IMR-90 (cell line): ENCODE results near the gene BCL11B. TPM values are rescaled to one million over a fixed set of nuclear protein-coding genes. Genes with fewer than 3 reads are reported as not detected.

ENCODE experiments used
- ATAC-seq: fragments of 200-7000 bp; cut with Tn5 transposase; 2 replicates; pipeline ENCODE4 v1.9.1; 2020; ENCODE audit warnings: low read depth, mild to moderate bottlenecking, moderate library complexity
- BruUV-seq: library from RNA; stranded (reverse); fragments of 400-500 nt; replicated peaks from 2 replicates; lab custom pipeline; 2021; lab: Mats Ljungman, UMichigan
- CTCF ChIA-PET: fragments of 300-600 bp; formaldehyde crosslinking; extraction: SDS; loops from one replicate; lab custom pipeline; 2021; ENCODE audit warnings: antibody characterized with exemption; lab: Yijun Ruan, JAX
- POLR2A ChIA-PET: fragments of 300-600 bp; sonication (Branson Sonifier 250); formaldehyde crosslinking; loops from one replicate; lab custom pipeline; 2022; ENCODE audit warnings: antibody characterized with exemption; ENCODE audit not compliant: unreplicated experiment; lab: Charles Lee
- DNase-seq: peaks from one replicate; pipeline ENCODE4 v3.0.0; 2013
- H2AFZ ChIP-seq: replicated peaks from 2 replicates; pipeline ENCODE3; 2013; ENCODE audit warnings: low read length, mild to moderate bottlenecking; ENCODE audit not compliant: poor library complexity
- H2AK5ac ChIP-seq: 2 replicates; pipeline ENCODE4 v1.6.1; 2013; ENCODE audit warnings: low read depth, low read length, inconsistent platforms
- H2AK9ac ChIP-seq: replicated peaks from 2 replicates; pipeline ENCODE3; 2013; ENCODE audit warnings: mild to moderate bottlenecking, low read depth, low read length, moderate library complexity; ENCODE audit not compliant: poor library complexity
- H2BK120ac ChIP-seq: 2 replicates; pipeline ENCODE4 v1.6.1; 2013; ENCODE audit warnings: low read depth, low read length, inconsistent platforms
- H2BK15ac ChIP-seq: 3 replicates; pipeline ENCODE4 v1.6.1; 2013; ENCODE audit warnings: low read depth, low read length, inconsistent platforms
- H2BK20ac ChIP-seq: 2 replicates; pipeline ENCODE4 v1.6.1; 2013; ENCODE audit warnings: low read depth, mild to moderate bottlenecking, inconsistent platforms, low read length, moderate library complexity
- H2BK5ac ChIP-seq: 2 replicates; pipeline ENCODE4 v1.6.1; 2013; ENCODE audit warnings: mild to moderate bottlenecking, low read depth, low read length, inconsistent platforms; ENCODE audit not compliant: poor library complexity, severe bottlenecking
- H3K14ac ChIP-seq: replicated peaks from 2 replicates; pipeline ENCODE4 v1.6.1; 2013; ENCODE audit warnings: low read depth, low read length, inconsistent platforms
- H3K18ac ChIP-seq: 2 replicates; pipeline ENCODE4 v1.6.1; 2013; ENCODE audit warnings: low read depth, low read length, control low read depth
- H3K23ac ChIP-seq: 2 replicates; pipeline ENCODE4 v1.6.1; 2013; ENCODE audit warnings: low read depth, low read length, inconsistent platforms
- H3K27ac ChIP-seq: 2 replicates; pipeline ENCODE4 v1.5.1; 2013; ENCODE audit warnings: mild to moderate bottlenecking, control low read depth, low read length; ENCODE audit not compliant: insufficient read depth
- H3K27me3 ChIP-seq: 2 replicates; pipeline ENCODE4 v1.6.1; 2013; ENCODE audit warnings: low read length; ENCODE audit not compliant: control insufficient read depth, insufficient read depth
- H3K36me3 ChIP-seq: 2 replicates; pipeline ENCODE4 v1.6.1; 2013; ENCODE audit warnings: low read length, mixed read lengths; ENCODE audit not compliant: control insufficient read depth, insufficient read depth
- H3K4ac ChIP-seq: 2 replicates; pipeline ENCODE4 v1.6.1; 2013; ENCODE audit warnings: low read depth, low read length, inconsistent platforms
- H3K4me1 ChIP-seq: 2 replicates; pipeline ENCODE4 v1.6.1; 2013; ENCODE audit warnings: low read length, mixed read lengths; ENCODE audit not compliant: control insufficient read depth, insufficient read depth
- H3K4me2 ChIP-seq: 2 replicates; pipeline ENCODE4 v1.6.1; 2013; ENCODE audit warnings: low read depth, mild to moderate bottlenecking, control low read depth, low read length, moderate library complexity
- H3K4me3 ChIP-seq: 2 replicates; pipeline ENCODE4 v1.5.1; 2013; ENCODE audit warnings: low read depth, mild to moderate bottlenecking, control low read depth, low read length, moderate library complexity; ENCODE audit not compliant: insufficient read depth
- H3K56ac ChIP-seq: 2 replicates; pipeline ENCODE4 v1.6.1; 2013; ENCODE audit warnings: low read length, inconsistent platforms; ENCODE audit not compliant: insufficient read depth; ENCODE audit errors: extremely low read depth
- H3K79me1 ChIP-seq, 2 experiments: 2 replicates each; pipeline ENCODE4 v1.6.1; 2013; ENCODE audit warnings: low read length in 2 of 2, inconsistent platforms in 1 of 2, low read depth in 1 of 2
- H3K9ac ChIP-seq: 2 replicates; pipeline ENCODE4 v1.6.1; 2013; ENCODE audit warnings: low read depth, low read length, control low read depth
- H3K9me1 ChIP-seq: 2 replicates; pipeline ENCODE4 v1.6.1; 2013; ENCODE audit warnings: low read length, inconsistent platforms; ENCODE audit not compliant: insufficient read depth
- H3K9me3 ChIP-seq: 2 replicates; pipeline ENCODE4 v1.6.1; 2013; ENCODE audit warnings: low read length; ENCODE audit not compliant: control insufficient read depth, insufficient read depth
- H4K20me1 ChIP-seq: 2 replicates; pipeline ENCODE4 v1.6.1; 2013; ENCODE audit warnings: low read length, inconsistent platforms; ENCODE audit not compliant: insufficient read depth
- H4K5ac ChIP-seq: 2 replicates; pipeline ENCODE4 v1.6.1; 2013; ENCODE audit warnings: mild to moderate bottlenecking, low read depth, low read length, control low read depth
- H4K8ac ChIP-seq, 2 experiments: 2 replicates each; pipeline ENCODE4 v1.6.1; 2013; ENCODE audit warnings: low read depth in 2 of 2, low read length in 2 of 2, control low read depth in 1 of 2, inconsistent platforms in 1 of 2
- H4K91ac ChIP-seq: 2 replicates; pipeline ENCODE4 v1.6.1; 2013; ENCODE audit warnings: low read depth, low read length, inconsistent platforms; ENCODE audit not compliant: insufficient read depth
- BHLHE40 ChIP-seq: fragments of 150-350 bp; IDR thresholded peaks from 2 replicates; pipeline ENCODE4 v1.6.1; 2016; ENCODE audit warnings: mild to moderate bottlenecking, low read depth, low read length
- CEBPB ChIP-seq: IDR thresholded peaks from 2 replicates; pipeline ENCODE4 v1.6.1; 2012; ENCODE audit warnings: low read depth, low read length, improper control_type of control experiment
- CHD1 ChIP-seq: IDR thresholded peaks from 2 replicates; pipeline ENCODE4 v1.6.1; 2012; ENCODE audit warnings: low read depth, low read length, improper control_type of control experiment
- CTCF ChIP-seq: conservative IDR thresholded peaks from 2 replicates; pipeline ENCODE4 v1.5.1; 2012; ENCODE audit warnings: mild to moderate bottlenecking, low read depth, low read length, improper control_type of control experiment
- ELK1 ChIP-seq: fragments of 150-350 bp; IDR thresholded peaks from 2 replicates; pipeline ENCODE4 v1.6.1; 2016; ENCODE audit warnings: low read depth, mild to moderate bottlenecking, low read length, moderate library complexity, borderline replicate concordance
- FOS ChIP-seq: fragments of 150-350 bp; IDR thresholded peaks from 2 replicates; pipeline ENCODE4 v1.6.1; 2016; ENCODE audit warnings: low read depth, low read length
- MAFK ChIP-seq: IDR thresholded peaks from 2 replicates; pipeline ENCODE4 v1.6.1; 2012; ENCODE audit warnings: low read depth, low read length, improper control_type of control experiment
- MAZ ChIP-seq: IDR thresholded peaks from 2 replicates; pipeline ENCODE4 v1.6.1; 2012; ENCODE audit warnings: low read depth, mild to moderate bottlenecking, low read length, improper control_type of control experiment, moderate library complexity, borderline replicate concordance
- MXI1 ChIP-seq: IDR thresholded peaks from 2 replicates; pipeline ENCODE4 v1.6.1; 2012; ENCODE audit warnings: low read depth, mild to moderate bottlenecking, low read length, moderate library complexity, borderline replicate concordance
- POLR2A ChIP-seq: IDR thresholded peaks from 2 replicates; pipeline ENCODE4 v1.6.1; 2012; ENCODE audit warnings: mild to moderate bottlenecking, low read depth, low read length
- RAD21 ChIP-seq: IDR thresholded peaks from 2 replicates; pipeline ENCODE4 v1.6.1; 2012; ENCODE audit warnings: low read length, improper control_type of control experiment
- RCOR1 ChIP-seq: IDR thresholded peaks from 2 replicates; pipeline ENCODE4 v1.6.1; 2012; ENCODE audit warnings: mild to moderate bottlenecking, low read length, improper control_type of control experiment; ENCODE audit not compliant: insufficient replicate concordance
- RFX5 ChIP-seq: IDR thresholded peaks from 2 replicates; pipeline ENCODE4 v1.8.0; 2012; ENCODE audit warnings: low read depth, mild to moderate bottlenecking, low read length, moderate library complexity
- SMC3 ChIP-seq: fragments of 150-350 bp; IDR thresholded peaks from 2 replicates; pipeline ENCODE4 v1.6.1; 2016; ENCODE audit warnings: low read depth, mild to moderate bottlenecking, antibody characterized with exemption, low read length, moderate library complexity
- USF2 ChIP-seq: fragments of 150-350 bp; IDR thresholded peaks from 2 replicates; pipeline ENCODE4 v1.6.1; 2017; ENCODE audit warnings: mild to moderate bottlenecking, antibody characterized with exemption, low read length, low read depth
- WGBS, 2 experiments: methylation state at CpG; one replicate each; pipeline versions ENCODE4 v1.1.5 to v1.1.7; 2013; ENCODE audit warnings: missing lambda C conversion rate in 2 of 2; ENCODE audit not compliant: insufficient read length in 1 of 2; ENCODE audit errors: extremely low coverage in 2 of 2; 5-methylcytosine and 5-hydroxymethylcytosine counted together
- dilution Hi-C: fragments of 300-500 bp; cut with HindIII; formaldehyde crosslinking; loops from one replicate; pipeline ENCODE4 v1.14.3; 2018; ENCODE audit warnings: low sequenced_read_pairs; ENCODE audit not compliant: unreplicated experiment
- in situ Hi-C: fragments of 300-500 bp; cut with MboI; formaldehyde crosslinking; loops from 3 replicates; pipeline ENCODE4 v1.14.3; 2019; ENCODE audit warnings: low sequenced_read_pairs, inconsistent platforms, mixed read lengths
- intact Hi-C: fragments of 100-400 bp; cut with micrococcal nuclease; formaldehyde crosslinking; loops from 2 replicates; pipeline ENCODE4 v1.10.0; 2022
- polyA plus RNA-seq, 3 experiments: library from polyadenylated mRNA; depleted of rRNA; stranded (reverse); fragments of >200 nt; gene quantifications; 2 replicates each; pipeline ENCODE4 v1.2.3, GENCODE V29; 2012; ENCODE audit warnings: low replicate concordance in 1 of 3
- total RNA-seq: library from RNA; depleted of rRNA; stranded (reverse); fragments of >200 nt; gene quantifications from 2 replicates; pipeline ENCODE4 v1.2.3, GENCODE V29; 2012

BCL11B gene
- total and polyA plus RNA-seq, 2 of the 4 experiments (the other 2 are of a cell fraction) = under 0.01 TPM; not detected in 1

- no TSS peak for BruUV-seq
- POLR2A ChIA-PET = no interaction called here
These were observed 24.5 kb upstream of the BCL11B start for GRCh38 chr14:99296517-99296916.

More at GRCh38 chr14:99296517-99296916, 24.5 kb upstream of the BCL11B start:
- H2AK5ac ChIP-seq = no peak overlapping the region
- H3K9ac ChIP-seq = no peak overlapping the region
- 30% methylated on average over 3 of the region's 10 CpGs; no CpG with 5 or more reads in 1 of the 2 experiments for WGBS, 2 experiments
- H3K9me3 ChIP-seq = no peaks in the 10 kb centered on the region
- H2AK9ac ChIP-seq = no peak overlapping the region
- H4K91ac ChIP-seq = no peak overlapping the region
- no peaks in the 10 kb centered on the region for H3K79me1 ChIP-seq
- H3K9me1 ChIP-seq = no peaks in the 10 kb centered on the region
- no peaks in the 10 kb centered on the region for H4K20me1 ChIP-seq
- ATAC-seq (no peak), DNase-seq (no peak)
- H3K27me3 ChIP-seq = no peaks in the 10 kb centered on the region
- no peak overlapping the region for H3K56ac ChIP-seq
- H2BK20ac ChIP-seq = no peak overlapping the region
- no peak overlapping the region for H3K27ac ChIP-seq
- intact Hi-C loops (no loop called here), in situ Hi-C loops (no loop called here), dilution Hi-C loops (no loop called here)
- H4K5ac ChIP-seq = no peak overlapping the region
- CTCF ChIA-PET = no interaction called here
- H2BK15ac ChIP-seq = no peak overlapping the region
- H2BK5ac ChIP-seq = no peak overlapping the region
- no peaks in the 10 kb centered on the region for H3K4me1 ChIP-seq
- no peak overlapping the region for H3K14ac ChIP-seq
- no peak overlapping the region for H3K23ac ChIP-seq
- H4K8ac ChIP-seq = no peak overlapping the region
- H2AFZ ChIP-seq = no peak overlapping the region
- H3K4ac ChIP-seq = no peak overlapping the region
- no peak overlapping the region for H3K18ac ChIP-seq
- H3K36me3 ChIP-seq = no peaks in the 10 kb centered on the region
- H2BK120ac ChIP-seq = no peak overlapping the region
- H3K4me2 ChIP-seq = no peak overlapping the region
- H3K4me3 ChIP-seq = no peak overlapping the region
- TF ChIP-seq CTCF (no peak), RCOR1 (no peak), POLR2A (no peak), USF2 (no peak), MAZ (no peak), CEBPB (no peak), MAFK (no peak), MXI1 (no peak), SMC3 (no peak), ELK1 (no peak), BHLHE40 (no peak), FOS (no peak), CHD1 (no peak), RFX5 (no peak), RAD21 (no peak)
